NCI-H128 (cell line): Measurements from ENCODE around the gene DRC3.

Experiments used
- DNase-seq: peaks from one replicate; lab custom pipeline; 2025; ENCODE audit not compliant: unreplicated experiment; lab: John Stamatoyannopoulos, UW

DRC3 gene

GRCh38 chr17:18041776-18042175 lies 69.1 kb downstream of the DRC3 start:
- DNase-seq: no peak

GRCh38 chr17:18042983-18043382 lies 70.3 kb downstream of the DRC3 start:
- no peak for DNase-seq

- DNase-seq: no peak
Measured at GRCh38 chr17:18043491-18043890, 70.8 kb downstream of the DRC3 start.

GRCh38 chr17:18044609-18045008 lies 71.9 kb downstream of the DRC3 start:
- no peak for DNase-seq

GRCh38 chr17:18045691-18046350 lies 73.2 kb downstream of the DRC3 start:
- DNase-seq: no peak

- DNase-seq: no peak
Measured at GRCh38 chr17:18055597-18055996, 82.9 kb downstream of the DRC3 start.

GRCh38 chr17:18056214-18056613 lies 83.6 kb downstream of the DRC3 start:
- DNase-seq: no peak

GRCh38 chr17:18059283-18059682 lies 86.6 kb downstream of the DRC3 start:
- no peak for DNase-seq

GRCh38 chr17:18064053-18064452 lies 91.4 kb downstream of the DRC3 start:
- no peak for DNase-seq

- no peak for DNase-seq
Measured at GRCh38 chr17:18065546-18065945, 92.9 kb downstream of the DRC3 start.
